HEK293 (cell line): ENCODE measurements around the gene PLEKHH2.

Experiments used
- CTCF ChIA-PET: fragments of 350-600 bp; formaldehyde crosslinking; extraction: SDS; loops from one replicate; lab custom pipeline; 2021; ENCODE audit warnings: antibody characterized with exemption; lab: Yijun Ruan, JAX
- POLR2A ChIA-PET: fragments of 300-600 bp; formaldehyde crosslinking; extraction: SDS; loops from one replicate; lab custom pipeline; 2020; ENCODE audit warnings: antibody characterized with exemption, inconsistent platforms; lab: Yijun Ruan, JAX
- H3K27ac ChIP-seq: fragments of 200-500 bp; sonication (Bioruptor generic); 2 replicates; pipeline ENCODE4 v1.5.1; 2014; ENCODE audit warnings: low read depth, low read length, control low read depth, inconsistent platforms; ENCODE audit errors: extremely low read depth
- H3K36me3 ChIP-seq, 2 experiments: fragments of 200-500 bp in 1 of 2; sonication (Bioruptor generic) in 1 of 2; 1 replicate in 1 of 2; 2 replicates in 1 of 2; pipeline ENCODE4 v1.5.1; 2014 to 2017; ENCODE audit warnings: inconsistent platforms in 2 of 2, low read length in 2 of 2; ENCODE audit not compliant: control insufficient read depth in 2 of 2, insufficient read depth in 1 of 2
- H3K4me1 ChIP-seq: fragments of 200-500 bp; sonication (Bioruptor generic); 2 replicates; pipeline ENCODE4 v1.5.1; 2014; ENCODE audit warnings: mild to moderate bottlenecking, low read length, inconsistent platforms; ENCODE audit not compliant: control insufficient read depth, insufficient read depth
- H3K4me3 ChIP-seq: 2 replicates; pipeline ENCODE4 v1.5.1; 2011; ENCODE audit warnings: low read depth, mild to moderate bottlenecking, control low read depth, low read length, moderate library complexity
- H3K9me3 ChIP-seq: fragments of 200-500 bp; sonication (Bioruptor generic); 2 replicates; pipeline ENCODE4 v1.5.1; 2014; ENCODE audit warnings: low read depth, low read length, inconsistent platforms; ENCODE audit not compliant: control insufficient read depth, insufficient read depth
- BCL11A ChIP-seq: fragments of 450-650 bp; formaldehyde crosslinking; IDR thresholded peaks from 2 replicates; pipeline ENCODE4 v1.5.1; 2016; ENCODE audit warnings: low read depth, missing biosample characterization, missing genetic modification characterization
- GFI1B ChIP-seq: fragments of 450-650 bp; formaldehyde crosslinking; IDR thresholded peaks from 2 replicates; pipeline ENCODE4 v1.5.1; 2016; ENCODE audit warnings: missing biosample characterization, missing genetic modification characterization
- GLI4 ChIP-seq: fragments of 450-650 bp; formaldehyde crosslinking; IDR thresholded peaks from 2 replicates; pipeline ENCODE4 v1.5.1; 2016; ENCODE audit warnings: missing biosample characterization, missing genetic modification characterization
- HOXC10 ChIP-seq: sonication (generic); formaldehyde crosslinking; IDR thresholded peaks from 2 replicates; pipeline ENCODE4 v1.8.1; 2023; ENCODE audit warnings: mild to moderate bottlenecking, missing genetic modification reagents
- IKZF3 ChIP-seq: fragments of 450-650 bp; IDR thresholded peaks from 2 replicates; pipeline ENCODE4 v1.5.0; 2018; ENCODE audit warnings: missing biosample characterization, mild to moderate bottlenecking, missing genetic modification characterization, moderate library complexity
- MEIS1 ChIP-seq: sonication (generic); formaldehyde crosslinking; IDR thresholded peaks from 2 replicates; pipeline ENCODE4 v1.8.1; 2022; ENCODE audit warnings: missing genetic modification reagents, mild to moderate bottlenecking, borderline replicate concordance
- OVOL3 ChIP-seq: fragments of 450-650 bp; formaldehyde crosslinking; IDR thresholded peaks from 2 replicates; pipeline ENCODE4 v1.5.1; 2016; ENCODE audit warnings: missing biosample characterization, missing genetic modification characterization
- YY2 ChIP-seq: fragments of 450-650 bp; formaldehyde crosslinking; IDR thresholded peaks from 2 replicates; pipeline ENCODE4 v1.5.1; 2016; ENCODE audit warnings: missing biosample characterization, missing genetic modification characterization
- ZFP3 ChIP-seq: fragments of 450-650 bp; formaldehyde crosslinking; IDR thresholded peaks from 2 replicates; pipeline ENCODE4 v1.5.1; 2016; ENCODE audit warnings: low read depth, missing biosample characterization, missing genetic modification characterization
- ZNF114 ChIP-seq: fragments of 450-650 bp; formaldehyde crosslinking; IDR thresholded peaks from 2 replicates; pipeline ENCODE4 v1.5.0; 2017; ENCODE audit warnings: missing biosample characterization, missing genetic modification characterization
- ZNF140 ChIP-seq: fragments of 450-650 bp; formaldehyde crosslinking; IDR thresholded peaks from 2 replicates; pipeline ENCODE4 v1.5.1; 2016; ENCODE audit warnings: missing biosample characterization, missing genetic modification characterization
- ZNF146 ChIP-seq: fragments of 450-650 bp; formaldehyde crosslinking; IDR thresholded peaks from 2 replicates; pipeline ENCODE4 v1.5.1; 2016; ENCODE audit warnings: missing biosample characterization, missing genetic modification characterization
- ZNF23 ChIP-seq: fragments of 450-650 bp; formaldehyde crosslinking; IDR thresholded peaks from 2 replicates; pipeline ENCODE4 v1.5.1; 2016; ENCODE audit warnings: missing biosample characterization, missing genetic modification characterization, borderline replicate concordance
- ZNF274 ChIP-seq, 2 experiments: fragments of 200-500 bp in 1 of 2; fragments of 450-650 bp in 1 of 2; sonication (Bioruptor generic) in 1 of 2; formaldehyde crosslinking in 1 of 2; IDR thresholded peaks; 2 replicates each; pipeline versions ENCODE4 v1.5.1 to v1.6.1; 2014 to 2016; ENCODE audit warnings: borderline replicate concordance in 1 of 2, inconsistent platforms in 1 of 2, low read length in 1 of 2, missing biosample characterization in 1 of 2, missing genetic modification characterization in 1 of 2
- TF ChIP-seq, protein P1 (sequence below): fragments of 450-650 bp; formaldehyde crosslinking; IDR thresholded peaks from 2 replicates; pipeline ENCODE4 v1.5.1; 2017; ENCODE audit warnings: missing biosample characterization, missing genetic modification characterization
- TF ChIP-seq, protein P2 (sequence below): fragments of 450-650 bp; formaldehyde crosslinking; IDR thresholded peaks from 2 replicates; pipeline ENCODE4 v1.5.1; 2016; ENCODE audit warnings: missing biosample characterization, missing genetic modification characterization, borderline replicate concordance

Gene PLEKHH2

DNA sequence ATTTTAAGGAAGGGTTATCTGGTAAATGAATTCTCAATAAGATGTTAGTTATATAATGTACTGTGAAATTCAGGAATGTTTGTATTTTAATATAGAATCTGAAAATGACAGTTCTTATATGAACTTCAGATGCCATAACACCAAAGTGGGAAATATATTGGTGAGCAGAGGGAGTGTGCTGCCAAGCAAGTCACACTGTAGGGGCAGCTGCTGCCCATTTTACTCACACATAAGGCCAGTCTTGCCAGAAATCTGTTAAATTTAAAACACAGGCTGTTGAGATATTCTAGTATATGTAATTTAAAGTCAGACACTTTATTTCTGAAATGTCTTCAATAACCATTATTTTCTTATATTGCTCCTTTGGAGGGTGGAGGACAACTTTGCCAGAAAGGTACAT is 73.8 kb downstream of the PLEKHH2 start:
- POLR2A ChIA-PET: no interaction called here
- Histone ChIP-seq H3K36me3 (peaks cover 0 to 13% of the 10 kb centered on the region in 2 experiments; a peak in 2 of 3 replicates), H3K4me1 (no peaks in the 10 kb centered on the region; the same call in 1 of the 2 replicates), H3K4me3 (no peak overlapping the region), H3K9me3 (no peaks in the 10 kb centered on the region), H3K27ac (no peak overlapping the region)
- CTCF ChIA-PET: interaction anchor here (1.1 kb wide), 1 partner anchor 20 kb away, joined by 4 read pairs; no protein-coding TSS in a partner anchor
- TF ChIP-seq ZFP3 (tag by site-specific recombination) (no peak), OVOL3 (tag by site-specific recombination) (no peak), HOXC10 (CRISPR knock-in tag) (no peak), GFI1B (no peak), MEIS1 (CRISPR knock-in tag) (no peak), GLI4 (no peak), BCL11A (tag by site-specific recombination) (no peak), ZNF146 (no peak), ZNF23 (tag by site-specific recombination) (no peak), ZNF274 (IDR thresholded peaks at IDR 0.05; ENCODE audit: low read length) (no peak), ZNF274 (tag by site-specific recombination; IDR thresholded peaks at IDR 0.05; ENCODE audit: borderline replicate concordance) (no peak), IKZF3 (tag by site-specific recombination) (no peak)
- TF ChIP-seq, protein P1, sequence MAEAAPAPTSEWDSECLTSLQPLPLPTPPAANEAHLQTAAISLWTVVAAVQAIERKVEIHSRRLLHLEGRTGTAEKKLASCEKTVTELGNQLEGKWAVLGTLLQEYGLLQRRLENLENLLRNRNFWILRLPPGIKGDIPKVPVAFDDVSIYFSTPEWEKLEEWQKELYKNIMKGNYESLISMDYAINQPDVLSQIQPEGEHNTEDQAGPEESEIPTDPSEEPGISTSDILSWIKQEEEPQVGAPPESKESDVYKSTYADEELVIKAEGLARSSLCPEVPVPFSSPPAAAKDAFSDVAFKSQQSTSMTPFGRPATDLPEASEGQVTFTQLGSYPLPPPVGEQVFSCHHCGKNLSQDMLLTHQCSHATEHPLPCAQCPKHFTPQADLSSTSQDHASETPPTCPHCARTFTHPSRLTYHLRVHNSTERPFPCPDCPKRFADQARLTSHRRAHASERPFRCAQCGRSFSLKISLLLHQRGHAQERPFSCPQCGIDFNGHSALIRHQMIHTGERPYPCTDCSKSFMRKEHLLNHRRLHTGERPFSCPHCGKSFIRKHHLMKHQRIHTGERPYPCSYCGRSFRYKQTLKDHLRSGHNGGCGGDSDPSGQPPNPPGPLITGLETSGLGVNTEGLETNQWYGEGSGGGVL (tag by site-specific recombination): no peak
- TF ChIP-seq, protein P2, sequence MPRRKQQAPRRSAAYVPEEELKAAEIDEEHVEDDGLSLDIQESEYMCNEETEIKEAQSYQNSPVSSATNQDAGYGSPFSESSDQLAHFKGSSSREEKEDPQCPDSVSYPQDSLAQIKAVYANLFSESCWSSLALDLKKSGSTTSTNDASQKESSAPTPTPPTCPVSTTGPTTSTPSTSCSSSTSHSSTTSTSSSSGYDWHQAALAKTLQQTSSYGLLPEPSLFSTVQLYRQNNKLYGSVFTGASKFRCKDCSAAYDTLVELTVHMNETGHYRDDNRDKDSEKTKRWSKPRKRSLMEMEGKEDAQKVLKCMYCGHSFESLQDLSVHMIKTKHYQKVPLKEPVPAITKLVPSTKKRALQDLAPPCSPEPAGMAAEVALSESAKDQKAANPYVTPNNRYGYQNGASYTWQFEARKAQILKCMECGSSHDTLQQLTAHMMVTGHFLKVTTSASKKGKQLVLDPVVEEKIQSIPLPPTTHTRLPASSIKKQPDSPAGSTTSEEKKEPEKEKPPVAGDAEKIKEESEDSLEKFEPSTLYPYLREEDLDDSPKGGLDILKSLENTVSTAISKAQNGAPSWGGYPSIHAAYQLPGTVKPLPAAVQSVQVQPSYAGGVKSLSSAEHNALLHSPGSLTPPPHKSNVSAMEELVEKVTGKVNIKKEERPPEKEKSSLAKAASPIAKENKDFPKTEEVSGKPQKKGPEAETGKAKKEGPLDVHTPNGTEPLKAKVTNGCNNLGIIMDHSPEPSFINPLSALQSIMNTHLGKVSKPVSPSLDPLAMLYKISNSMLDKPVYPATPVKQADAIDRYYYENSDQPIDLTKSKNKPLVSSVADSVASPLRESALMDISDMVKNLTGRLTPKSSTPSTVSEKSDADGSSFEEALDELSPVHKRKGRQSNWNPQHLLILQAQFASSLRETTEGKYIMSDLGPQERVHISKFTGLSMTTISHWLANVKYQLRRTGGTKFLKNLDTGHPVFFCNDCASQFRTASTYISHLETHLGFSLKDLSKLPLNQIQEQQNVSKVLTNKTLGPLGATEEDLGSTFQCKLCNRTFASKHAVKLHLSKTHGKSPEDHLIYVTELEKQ (tag by site-specific recombination): no peak

DNA sequence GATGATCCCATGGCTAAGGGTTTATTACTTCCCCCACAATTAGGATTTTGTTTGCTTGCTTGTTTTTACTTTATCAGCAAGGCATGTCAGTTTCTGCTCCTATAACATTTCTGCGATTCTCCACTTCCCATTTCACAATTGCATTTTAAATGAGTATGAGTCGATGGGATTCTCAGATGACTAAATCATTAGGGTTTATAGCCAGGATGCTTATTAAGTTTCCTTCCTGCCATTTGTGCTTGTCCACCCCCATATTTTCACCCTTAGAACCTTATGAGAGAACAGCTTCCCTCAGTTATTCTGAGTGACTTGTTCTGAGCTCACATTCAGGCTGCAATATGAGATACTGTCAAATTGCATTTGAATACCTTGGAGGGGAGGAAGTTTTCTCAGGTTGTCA is 77.1 kb downstream of the PLEKHH2 start:
- TF ChIP-seq YY2 (tag by site-specific recombination) (no peak), ZNF114 (tag by site-specific recombination) (no peak), ZNF140 (tag by site-specific recombination) (no peak)
- ChIA-PET CTCF (interaction anchor here (0.6 kb wide), 1 partner anchor 13 kb away, joined by 3 read pairs; no protein-coding TSS in a partner anchor), POLR2A (no interaction called here)
- Histone ChIP-seq H3K36me3 (peaks cover 0 to 5% of the 10 kb centered on the region in 2 experiments; a peak in 2 of 3 replicates), H3K9me3 (no peaks in the 10 kb centered on the region), H3K4me3 (no peak overlapping the region), H3K27ac (no peak overlapping the region), H3K4me1 (no peaks in the 10 kb centered on the region; the same call in 1 of the 2 replicates)
